ENCODE data around the gene PADI3. TPM values are rescaled to one million over a fixed set of nuclear protein-coding genes. Genes with fewer than 3 reads are reported as not detected.

PADI3 gene
- total and polyA plus RNA-seq, 2 of the 8 experiments (the other 6 are each of a cell fraction or from before 2014, with no cell fraction given): 0.37 to 0.94 TPM

GRCh38 chr1:17227358-17227915 lies 21.5 kb upstream of the PADI3 start:
- Histone ChIP-seq H3K36me3 (ENCODE audit: control insufficient read depth in 2 of 4, insufficient read depth in 4 of 4, low read length in 3 of 4) (no peaks in the 10 kb centered on the region), H3K9ac (replicated peaks in 1 of 4; ENCODE audit: extremely low read depth in 1 of 4, low read depth in 3 of 4, low read length in 3 of 4) (no peak overlapping the region), H3K18ac (ENCODE audit: extremely low read depth, low read length) (no peak overlapping the region), H3K79me2 (ENCODE audit: control insufficient read depth in 1 of 2, insufficient read depth in 2 of 2, low read length in 2 of 2) (no peaks in the 10 kb centered on the region), H3K4ac (replicated peaks; ENCODE audit: insufficient read length, low read depth, low read length) (no peak overlapping the region), H3K27me3 (replicated peaks in 1 of 4; ENCODE audit: control insufficient read depth in 3 of 4, extremely low read depth in 1 of 4, insufficient read depth in 3 of 4, low read length in 3 of 4) (no peaks in the 10 kb centered on the region), H3K4me1 (replicated peaks in 1 of 4; ENCODE audit: control insufficient read depth in 3 of 4, insufficient read depth in 4 of 4, low read length in 3 of 4) (no peaks in the 10 kb centered on the region), H3K79me1 (ENCODE audit: low read depth, low read length) (no peaks in the 10 kb centered on the region), H4K5ac (ENCODE audit: insufficient read length, low read depth, low read length) (no peak overlapping the region), H3K9me3 (ENCODE audit: insufficient read depth in 2 of 2, low read depth in 1 of 2, low read length in 1 of 2) (no peaks in the 10 kb centered on the region), H2BK5ac (ENCODE audit: low read depth, low read length) (no peak overlapping the region), H3K27ac (ENCODE audit: low read depth, low read length) (no peak overlapping the region), H2BK20ac (ENCODE audit: low read length) (no peak overlapping the region), H4K91ac (replicated peaks; ENCODE audit: insufficient read length, low read length) (peak overlapping the region; percentile 11), H4K8ac (ENCODE audit: extremely low read depth, insufficient read depth, low read length) (no peak overlapping the region), H4K20me1 (replicated peaks in 1 of 2; ENCODE audit: control insufficient read depth in 1 of 2, insufficient read depth in 2 of 2, low read length in 2 of 2) (no peaks in the 10 kb centered on the region), H3K4me3 (ENCODE audit: extremely low read depth in 1 of 4, insufficient read depth in 2 of 4, low read depth in 3 of 4, low read length in 4 of 4) (no peak overlapping the region), H3K23ac (ENCODE audit: insufficient read length) (no peak overlapping the region), H2AFZ (ENCODE audit: low read length) (no peak overlapping the region), H3K4me2 (ENCODE audit: insufficient read depth in 1 of 2, low read depth in 2 of 2, low read length in 2 of 2) (no peak overlapping the region), H3K23me2 (ENCODE audit: low read depth, low read length) (no peaks in the 10 kb centered on the region), H2BK15ac (ENCODE audit: low read length) (no peak overlapping the region), H3K14ac (ENCODE audit: insufficient read length) (no peak overlapping the region), H2AK5ac (ENCODE audit: low read depth, low read length) (no peak overlapping the region), H2BK12ac (ENCODE audit: low read depth, low read length) (no peak overlapping the region; the same call in 1 of the 2 replicates), H2BK120ac (replicated peaks; ENCODE audit: low read depth, low read length) (no peak overlapping the region), H3K56ac (replicated peaks; ENCODE audit: insufficient read length, low read depth, low read length) (no peak overlapping the region)
- TF ChIP-seq, protein P1, sequence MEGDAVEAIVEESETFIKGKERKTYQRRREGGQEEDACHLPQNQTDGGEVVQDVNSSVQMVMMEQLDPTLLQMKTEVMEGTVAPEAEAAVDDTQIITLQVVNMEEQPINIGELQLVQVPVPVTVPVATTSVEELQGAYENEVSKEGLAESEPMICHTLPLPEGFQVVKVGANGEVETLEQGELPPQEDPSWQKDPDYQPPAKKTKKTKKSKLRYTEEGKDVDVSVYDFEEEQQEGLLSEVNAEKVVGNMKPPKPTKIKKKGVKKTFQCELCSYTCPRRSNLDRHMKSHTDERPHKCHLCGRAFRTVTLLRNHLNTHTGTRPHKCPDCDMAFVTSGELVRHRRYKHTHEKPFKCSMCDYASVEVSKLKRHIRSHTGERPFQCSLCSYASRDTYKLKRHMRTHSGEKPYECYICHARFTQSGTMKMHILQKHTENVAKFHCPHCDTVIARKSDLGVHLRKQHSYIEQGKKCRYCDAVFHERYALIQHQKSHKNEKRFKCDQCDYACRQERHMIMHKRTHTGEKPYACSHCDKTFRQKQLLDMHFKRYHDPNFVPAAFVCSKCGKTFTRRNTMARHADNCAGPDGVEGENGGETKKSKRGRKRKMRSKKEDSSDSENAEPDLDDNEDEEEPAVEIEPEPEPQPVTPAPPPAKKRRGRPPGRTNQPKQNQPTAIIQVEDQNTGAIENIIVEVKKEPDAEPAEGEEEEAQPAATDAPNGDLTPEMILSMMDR (IDR thresholded peaks at IDR 0.05; ENCODE audit: control extremely low read depth in 1 of 3, insufficient read depth in 1 of 3, low read depth in 1 of 3, low read length in 3 of 3): no peak
- TF ChIP-seq KDM4A (IDR thresholded peaks at IDR 0.05; ENCODE audit: low read depth, low read length, severe bottlenecking) (no peak), GABPA (IDR thresholded peaks at IDR 0.05; ENCODE audit: borderline replicate concordance, insufficient read depth, low read length) (no peak), SAP30 (IDR thresholded peaks at IDR 0.05; ENCODE audit: insufficient read depth, insufficient replicate concordance, low read length) (no peak), SP1 (IDR thresholded peaks at IDR 0.05; ENCODE audit: low read depth, low read length) (no peak), RAD21 (IDR thresholded peaks at IDR 0.05 in 1 of 2, conservative IDR thresholded peaks at IDR 0.05 in 1 of 2; ENCODE audit: low read depth in 2 of 2, low read length in 2 of 2) (no peak)
- FAIRE-seq: no peak
- POLR2A ChIA-PET (ENCODE audit: partially characterized antibody): interaction anchor here (1.4 kb wide), 1 partner anchor 12 kb away, joined by 3 read pairs; no protein-coding TSS in a partner anchor
- no peak for DNase-seq (ENCODE audit: low read depth in 1 of 2, low spot score in 2 of 2)
- CTCF ChIA-PET (ENCODE audit: partially characterized antibody): interaction anchor here (0.9 to 4.2 kb wide), 5 partner anchors 10 to 152 kb away, joined by 3 to 23 read pairs (median 6); no protein-coding TSS in a partner anchor
- 93% methylated on average over 7 of the region's 7 CpGs; no CpG with 5 or more reads in 1 of the 2 experiments for WGBS, 2 experiments (ENCODE audit: extremely low coverage in 1 of 2, insufficient coverage in 1 of 2, insufficient read length in 1 of 2, insufficient replicate concordance in 2 of 2, low coverage in 1 of 2, low lambda C conversion rate in 2 of 2, missing lambda C conversion rate in 1 of 2)

All from H1 (cell line).